GM12878 (cell line): ENCODE results near the gene CNTN4. TPM values are rescaled to one million over a fixed set of nuclear protein-coding genes. Genes with fewer than 3 reads are reported as not detected.

Experiments
- ATAC-seq: fragments of 200-7000 bp; cut with Tn5 transposase; 3 replicates; pipeline ENCODE4 v1.9.1; 2020; ENCODE audit warnings: mild to moderate bottlenecking, moderate library complexity
- BruUV-seq: library from RNA; stranded (reverse); fragments of 400-500 nt; replicated peaks from 2 replicates; lab custom pipeline; 2021; lab: Mats Ljungman, UMichigan
- CTCF ChIA-PET: fragments of 300-600 bp; sonication (Branson Sonifier 250); formaldehyde crosslinking; extraction: SDS; loops from one replicate; lab custom pipeline; 2021; ENCODE audit warnings: inconsistent platforms; lab: Yijun Ruan, JAX
- POLR2A ChIA-PET: fragments of 350-600 bp; formaldehyde crosslinking; extraction: SDS; loops from one replicate; lab custom pipeline; 2021; ENCODE audit warnings: inconsistent platforms; lab: Charles Lee
- RAD21 ChIA-PET: fragments of 300-600 bp; sonication (Branson Sonifier 250); formaldehyde crosslinking; loops from one replicate; lab custom pipeline; 2023; ENCODE audit warnings: antibody characterized with exemption; ENCODE audit not compliant: unreplicated experiment; lab: Charles Lee
- SMC1A ChIA-PET: fragments of 300-600 bp; sonication (Branson Sonifier 250); formaldehyde crosslinking; loops from one replicate; lab custom pipeline; 2023; ENCODE audit not compliant: unreplicated experiment, uncharacterized antibody; lab: Charles Lee
- DNase-seq: peaks from one replicate; pipeline ENCODE4 v3.0.0-alpha.2; 2011; ENCODE audit warnings: low read depth, low spot score
- FAIRE-seq: peaks from 3 replicates; lab custom pipeline; 2011; peaks lifted over from hg19 to GRCh38; lab: Jason Lieb, UNC
- H2AFZ ChIP-seq: 2 replicates; pipeline ENCODE4 v1.6.0; 2011; ENCODE audit warnings: low read depth, low read length, control low read depth; ENCODE audit not compliant: control insufficient read depth
- H3K27ac ChIP-seq: 2 replicates; pipeline ENCODE4 v1.5.1; 2011; ENCODE audit warnings: control low read depth; ENCODE audit not compliant: control insufficient read depth, insufficient read depth
- H3K27me3 ChIP-seq, 2 experiments: replicated peaks in 1 of 2; 2 replicates each; pipeline versions ENCODE4 v1.6.0 to v1.6.1; 2011; ENCODE audit warnings: low read length in 1 of 2; ENCODE audit not compliant: control insufficient read depth in 2 of 2, insufficient read depth in 2 of 2
- H3K36me3 ChIP-seq, 2 experiments: 2 replicates each; pipeline ENCODE4 v1.5.1; 2011; ENCODE audit warnings: low read length in 1 of 2; ENCODE audit not compliant: control insufficient read depth in 2 of 2, insufficient read depth in 2 of 2
- H3K4me1 ChIP-seq: 2 replicates; pipeline ENCODE4 v1.6.1; 2011; ENCODE audit warnings: mild to moderate bottlenecking, low read length, moderate library complexity, mixed read lengths; ENCODE audit not compliant: control insufficient read depth, insufficient read depth
- H3K4me2 ChIP-seq: 2 replicates; pipeline ENCODE4 v1.6.0; 2011; ENCODE audit warnings: control low read depth; ENCODE audit not compliant: control insufficient read depth, insufficient read depth
- H3K4me3 ChIP-seq: fragments of 200-600 bp; sonication (generic); 2 replicates; pipeline ENCODE4 v1.5.1; 2016
- H3K79me2 ChIP-seq: 2 replicates; pipeline ENCODE4 v1.6.0; 2011; ENCODE audit warnings: low read length; ENCODE audit not compliant: control insufficient read depth, insufficient read depth
- H3K9ac ChIP-seq: 2 replicates; pipeline ENCODE4 v1.8.0; 2011; ENCODE audit warnings: low read length, control low read depth, mixed read lengths; ENCODE audit not compliant: control insufficient read depth, insufficient read depth
- H3K9me3 ChIP-seq: replicated peaks from 3 replicates; pipeline ENCODE4 v1.5.1; 2011; ENCODE audit warnings: mild to moderate bottlenecking, low read length; ENCODE audit not compliant: control insufficient read depth, insufficient read depth
- H4K20me1 ChIP-seq: 2 replicates; pipeline ENCODE4 v1.6.0; 2011; ENCODE audit not compliant: control insufficient read depth, insufficient read depth
- ASH2L ChIP-seq: fragments of 300-600, 200-600 bp; sonication (generic); IDR thresholded peaks from 2 replicates; pipeline ENCODE4 v1.6.1; 2017; ENCODE audit warnings: low read depth, mild to moderate bottlenecking, borderline replicate concordance
- BCLAF1 ChIP-seq: fragments of 450-650 bp; IDR thresholded peaks from 2 replicates; pipeline ENCODE4 v1.6.1; 2017; ENCODE audit warnings: antibody characterized with exemption, mild to moderate bottlenecking, moderate library complexity
- BHLHE40 ChIP-seq, 2 experiments: fragments of 450-650 bp in 1 of 2; IDR thresholded peaks; 2 replicates each; pipeline ENCODE4 v1.6.1; 2011 to 2017; ENCODE audit warnings: low read depth in 2 of 2, borderline replicate concordance in 1 of 2, improper control_type of control experiment in 1 of 2, low read length in 1 of 2, mild to moderate bottlenecking in 1 of 2
- FOXK2 ChIP-seq: fragments of 450-650 bp; IDR thresholded peaks from 2 replicates; pipeline ENCODE4 v1.6.1; 2017; ENCODE audit warnings: mild to moderate bottlenecking, moderate library complexity
- HSF1 ChIP-seq: fragments of 150-350 bp; IDR thresholded peaks from 2 replicates; pipeline ENCODE4 v1.6.1; 2014; ENCODE audit warnings: mild to moderate bottlenecking, low read depth, low read length
- MLLT1 ChIP-seq: fragments of 450-650 bp; IDR thresholded peaks from 2 replicates; pipeline ENCODE4 v1.6.1; 2016; ENCODE audit warnings: mild to moderate bottlenecking
- NFXL1 ChIP-seq: fragments of 450-650 bp; IDR thresholded peaks from 2 replicates; pipeline ENCODE4 v1.6.1; 2017; ENCODE audit warnings: antibody characterized with exemption, mild to moderate bottlenecking, borderline replicate concordance
- POLR2AphosphoS2 ChIP-seq: IDR thresholded peaks from 2 replicates; pipeline ENCODE4 v1.6.1; 2011; ENCODE audit warnings: low read depth, mild to moderate bottlenecking, low read length, improper control_type of control experiment, moderate library complexity
- RCOR1 ChIP-seq: conservative IDR thresholded peaks from 2 replicates; pipeline ENCODE4 v1.6.1; 2012; ENCODE audit warnings: low read depth, low read length, improper control_type of control experiment
- SMARCA5 ChIP-seq: fragments of 450-650 bp; IDR thresholded peaks from 2 replicates; pipeline ENCODE4 v1.6.1; 2017; ENCODE audit warnings: mild to moderate bottlenecking
- STAT3 ChIP-seq: IDR thresholded peaks from 2 replicates; pipeline ENCODE4 v1.6.1; 2011; ENCODE audit warnings: low read depth, low read length, improper control_type of control experiment
- TBL1XR1 ChIP-seq: IDR thresholded peaks from 2 replicates; pipeline ENCODE4 v1.6.1; 2012; ENCODE audit warnings: low read depth, low read length, improper control_type of control experiment
- TCF12 ChIP-seq: IDR thresholded peaks from 2 replicates; pipeline ENCODE4 v1.6.1; 2011; ENCODE audit warnings: low read depth, mild to moderate bottlenecking, low read length
- ZBTB4 ChIP-seq: fragments of 450-650 bp; formaldehyde crosslinking; IDR thresholded peaks from 2 replicates; pipeline ENCODE4 v1.4.0; 2022; ENCODE audit warnings: mild to moderate bottlenecking, moderate library complexity
- ZZZ3 ChIP-seq: IDR thresholded peaks from 2 replicates; pipeline ENCODE4 v1.6.1; 2011; ENCODE audit warnings: low read depth; ENCODE audit not compliant: control insufficient read depth, insufficient read length
- WGBS: methylation state at CpG from one replicate; pipeline ENCODE4 v1.1.6; 2016; ENCODE audit warnings: low lambda C conversion rate; ENCODE audit not compliant: insufficient replicate concordance, insufficient coverage; ENCODE audit errors: missing lambda C conversion rate; 5-methylcytosine and 5-hydroxymethylcytosine counted together
- in situ Hi-C: fragments of 300-500 bp; cut with MboI; formaldehyde crosslinking; loops from 9 replicates; pipeline ENCODE4 v1.14.3; 2018; ENCODE audit warnings: mixed read lengths
- intact Hi-C: fragments of 100-400 bp; cut with micrococcal nuclease; formaldehyde crosslinking; loops from one replicate; pipeline ENCODE4 v1.14.2; 2022; ENCODE audit not compliant: unreplicated experiment
- polyA plus RNA-seq, 11 experiments: library from polyadenylated mRNA; depleted of rRNA in 4 of 11; unstranded in 6 of 11; stranded (reverse) in 5 of 11; fragments of >200 nt; fragmentation: Nextera tagmentation in 4 of 11; fragmentation: Illumina TruSeq in 1 of 11; extraction: Ambion mirVana in 4 of 11; extraction: Trizol in 1 of 11; gene quantifications; 1 replicate in 1 of 11; 2 replicates in 10 of 11; pipeline versions ENCODE4 v1.2.1 to v1.2.3, GENCODE V29; 2011 to 2016; ENCODE audit warnings: inconsistent platforms in 2 of 11, missing spikeins in 2 of 11, low read depth in 1 of 11
- total RNA-seq, 4 experiments: library from RNA; depleted of rRNA in 3 of 4; stranded (reverse); fragments of >200 nt in 3 of 4; fragmentation: Illumina TruSeq in 1 of 4; extraction: Trizol in 1 of 4; gene quantifications; 2 replicates each; pipeline versions ENCODE4 v1.2.1 to v1.2.3, GENCODE V29; 2013 to 2021

CNTN4 gene
- total and polyA plus RNA-seq, 10 of the 15 experiments (the other 5 are each of a cell fraction or from before 2014, with no cell fraction given): 0.05 to 0.43 (median 0.15) TPM; not detected in 1

GRCh38 chr3:3068358-3068881, 969.8 kb downstream of the CNTN4 start (continued):
- TF ChIP-seq TCF12 (no peak), BCLAF1 (no peak), HSF1 (no peak), SMARCA5 (no peak), POLR2AphosphoS2 (no peak), ZZZ3 (no peak), BHLHE40 (IDR thresholded peaks at IDR 0.05; ENCODE audit: borderline replicate concordance in 1 of 2, low read depth in 2 of 2, low read length in 1 of 2) (no peak)

- Histone ChIP-seq H3K4me3 (no peak overlapping the region), H3K79me2 (no peaks in the 10 kb centered on the region), H2AFZ (no peak overlapping the region), H3K4me2 (no peak overlapping the region), H3K27me3 (peaks cover 0 to 2% of the 10 kb centered on the region in 2 experiments; a peak in 1 of 4 replicates), H3K9me3 (no peaks in the 10 kb centered on the region), H3K36me3 (no peaks in the 10 kb centered on the region), H3K27ac (no peak overlapping the region), H4K20me1 (no peaks in the 10 kb centered on the region), H3K9ac (no peak overlapping the region), H3K4me1 (no peaks in the 10 kb centered on the region)
- intact Hi-C loops: no loop called here
- CTCF ChIA-PET: interaction anchor here (0.6 kb wide), 1 partner anchor 1238 kb away, joined by 3 read pairs; no protein-coding TSS in a partner anchor
- POLR2A ChIA-PET: no interaction called here
- WGBS: 73% methylated on average over 5 of the region's 5 CpGs
- RAD21 ChIA-PET: no interaction called here
- ATAC-seq (no peak), DNase-seq (no peak), FAIRE-seq (no peak)
- BruUV-seq: no TSS peak
- in situ Hi-C loops: no loop called here
- SMC1A ChIA-PET: no interaction called here
- TF ChIP-seq STAT3 (no peak), TBL1XR1 (no peak), FOXK2 (no peak), ZBTB4 (CRISPR knock-in tag) (no peak), RCOR1 (no peak), NFXL1 (no peak), ASH2L (no peak), MLLT1 (no peak)
Measured at GRCh38 chr3:3069723-3070122, 971.1 kb downstream of the CNTN4 start.
